Measurements from ENCODE around the gene PIGV.
"Not testable (repeated sequence)": the region's sequence is repeated elsewhere in the genome, so short reads cannot be mapped to it uniquely, and the experiment has no call there.

PIGV gene

GRCh38 chr1:26797627-26798026 is 9.9 kb downstream of the PIGV start:
- in situ Hi-C loops (cut with HindIII; ENCODE audit: low sequenced_read_pairs), result no loop called here
- no peak for DNase-seq (ENCODE audit: low read depth, low spot score)
- H3K4me3 ChIP-seq (ENCODE audit: low read depth, low read length), result no peak overlapping the region
- TF ChIP-seq CTCF (IDR thresholded peaks at IDR 0.05; ENCODE audit: low read depth, low read length), result no peak

- peak; percentile 78 for DNase-seq (ENCODE audit: low read depth, low spot score)
- in situ Hi-C loops (cut with HindIII; ENCODE audit: low sequenced_read_pairs), result no loop called here
- TF ChIP-seq CTCF (IDR thresholded peaks at IDR 0.05; ENCODE audit: low read depth, low read length), result no peak
- H3K4me3 ChIP-seq (ENCODE audit: low read depth, low read length), result no peak overlapping the region
Observed at GRCh38 chr1:26799479-26800142, 11.9 kb downstream of the PIGV start.

- in situ Hi-C loops (cut with HindIII; ENCODE audit: low sequenced_read_pairs); DNase-seq (ENCODE audit: low read depth, low spot score); H3K4me3 ChIP-seq (ENCODE audit: low read depth, low read length): not testable (repeated sequence)
Observed at GRCh38 chr1:26803932-26804331, 16.2 kb downstream of the PIGV start.

GRCh38 chr1:26810105-26810504 is 22.4 kb downstream of the PIGV start:
- peak; percentile 91 for TF ChIP-seq CTCF (IDR thresholded peaks at IDR 0.05; ENCODE audit: low read depth, low read length)
- DNase-seq (ENCODE audit: low read depth, low spot score), result peak; percentile 45
- in situ Hi-C loops (cut with HindIII; ENCODE audit: low sequenced_read_pairs); H3K4me3 ChIP-seq (ENCODE audit: low read depth, low read length): not testable (repeated sequence)

- DNase-seq (ENCODE audit: low read depth, low spot score), result no peak
- in situ Hi-C loops (cut with HindIII; ENCODE audit: low sequenced_read_pairs), result no loop called here
- TF ChIP-seq CTCF (IDR thresholded peaks at IDR 0.05; ENCODE audit: low read depth, low read length), result no peak
- H3K4me3 ChIP-seq (ENCODE audit: low read depth, low read length), result no peak overlapping the region
Observed at GRCh38 chr1:26811057-26811456, 23.3 kb downstream of the PIGV start.

GRCh38 chr1:26811708-26812107 is 24.0 kb downstream of the PIGV start:
- H3K4me3 ChIP-seq (ENCODE audit: low read depth, low read length), result no peak overlapping the region
- in situ Hi-C loops (cut with HindIII; ENCODE audit: low sequenced_read_pairs), result no loop called here
- no peak for TF ChIP-seq CTCF (IDR thresholded peaks at IDR 0.05; ENCODE audit: low read depth, low read length)
- DNase-seq (ENCODE audit: low read depth, low spot score), result no peak

GRCh38 chr1:26814377-26814776 is 26.6 kb downstream of the PIGV start:
- no peak for TF ChIP-seq CTCF (IDR thresholded peaks at IDR 0.05; ENCODE audit: low read depth, low read length)

More at GRCh38 chr1:26814377-26814776, 26.6 kb downstream of the PIGV start:
- in situ Hi-C loops (cut with HindIII; ENCODE audit: low sequenced_read_pairs), result no loop called here
- no peak overlapping the region for H3K4me3 ChIP-seq (ENCODE audit: low read depth, low read length)
- DNase-seq (ENCODE audit: low read depth, low spot score), result no peak
